Smooth muscle cell of bladder (primary cell): ENCODE results near the gene NIPAL1. TPM values are rescaled to one million over a fixed set of nuclear protein-coding genes. Genes with fewer than 3 reads are reported as not detected.

ENCODE experiments used
- total RNA-seq: library from RNA; depleted of rRNA; stranded (reverse); fragments of >200 nt; gene quantifications from 2 replicates; pipeline ENCODE4 v1.2.3, GENCODE V29; 2014

The NIPAL1 gene
- total RNA-seq, result under 0.01 TPM in 2 replicates

DNA sequence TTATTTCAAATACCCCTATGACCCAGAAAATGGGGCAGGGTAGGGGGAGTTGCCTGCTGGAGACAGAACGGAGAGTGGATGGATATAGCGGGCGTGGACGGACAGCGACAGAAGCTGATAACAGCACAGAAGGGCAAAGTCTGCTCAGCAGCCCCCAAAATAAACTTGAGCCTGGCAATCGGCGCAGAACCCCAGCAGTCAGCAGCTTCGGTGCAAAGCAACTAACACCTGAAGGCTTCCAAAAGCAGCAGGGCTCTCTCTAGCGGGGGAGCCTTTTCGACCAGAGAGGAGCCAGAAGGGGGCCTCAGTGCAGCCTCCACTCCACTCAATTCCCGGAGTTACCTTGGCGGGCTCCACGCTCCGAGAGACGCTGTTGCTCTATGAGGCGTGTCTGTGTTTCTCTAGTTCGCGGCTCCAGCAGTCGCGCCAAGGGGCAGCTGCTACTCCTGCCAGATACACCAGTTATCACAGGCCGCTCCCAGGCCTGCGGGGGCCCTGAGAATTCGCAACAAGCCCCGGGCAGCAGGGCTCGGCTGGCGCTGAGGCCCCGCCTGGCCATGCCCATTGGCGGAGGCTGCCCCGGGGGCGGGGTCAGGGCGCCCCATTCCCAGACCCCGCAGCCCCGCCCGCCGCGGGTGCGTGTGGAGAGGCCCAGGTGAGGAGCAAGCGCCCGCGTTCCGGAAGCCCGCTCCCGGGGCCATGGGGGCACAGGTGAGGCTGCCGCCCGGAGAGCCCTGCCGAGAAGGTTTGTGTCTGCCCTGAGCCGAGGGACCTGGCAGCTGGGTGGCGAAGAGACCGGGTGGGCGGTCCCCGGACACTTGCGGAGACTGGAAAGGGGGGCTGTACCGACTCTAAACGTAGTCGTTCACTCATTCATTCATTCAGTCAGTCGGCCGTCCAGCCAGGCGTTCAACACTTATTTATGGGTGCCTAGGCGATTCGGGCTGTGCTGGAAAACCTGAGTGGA, at the start of gene NIPAL1, which contains the start of gene CNGA1:
Gene NIPAL1, plus strand, starts transcription at position 632 of the 967 bp plus-strand sequence. Its CDS starts 68 bp downstream, at position 700.
Gene CNGA1, minus strand, starts transcription at position 541 of the 967 bp plus-strand sequence. CDS start 63,992 bp downstream, outside the sequence.

Other genes starting within 250 kb of the NIPAL1 start
- 0.09 TPM in 1 of 2 replicates, not detected in the other for gene CORIN, start 178.7 kb upstream of the NIPAL1 start, total RNA-seq
- gene NFXL1, start 102.2 kb upstream of the NIPAL1 start, total RNA-seq, result 4.6 and 5.9 TPM in 2 replicates
- gene CNGA1, start 91 bp upstream of the NIPAL1 start, total RNA-seq, result not detected in 2 replicates
- not detected in 2 replicates for gene TXK, start 117.5 kb downstream of the NIPAL1 start, total RNA-seq